Measurements from ENCODE around the gene MACROD2.
A peak's percentile ranks its signal among the peaks of the same experiment; 100 is the strongest.

MACROD2 gene

GRCh38 chr20:15578113-15578512, 1582.8 kb downstream of the MACROD2 start:
- no peak for DNase-seq

GRCh38 chr20:15579688-15580087, 1584.4 kb downstream of the MACROD2 start:
- no peak for DNase-seq

GRCh38 chr20:15582146-15582760, 1586.9 kb downstream of the MACROD2 start:
- no peak for DNase-seq

- DNase-seq: no peak
Measured at GRCh38 chr20:15584507-15584906, 1589.2 kb downstream of the MACROD2 start.

GRCh38 chr20:15593081-15593480, 1597.8 kb downstream of the MACROD2 start:
- DNase-seq: no peak

- DNase-seq: no peak
Measured at GRCh38 chr20:15594158-15594695, 1598.9 kb downstream of the MACROD2 start.

GRCh38 chr20:15596220-15596890, 1601.0 kb downstream of the MACROD2 start:
- no peak for DNase-seq

GRCh38 chr20:15597306-15597705, 1602.0 kb downstream of the MACROD2 start:
- no peak for DNase-seq

- no peak for DNase-seq
Measured at GRCh38 chr20:15599961-15600360, 1604.6 kb downstream of the MACROD2 start.

GRCh38 chr20:15600565-15600964, 1605.2 kb downstream of the MACROD2 start:
- DNase-seq: no peak

- DNase-seq: no peak
Measured at GRCh38 chr20:15603506-15603905, 1608.2 kb downstream of the MACROD2 start.

GRCh38 chr20:15603978-15604805, 1608.9 kb downstream of the MACROD2 start:
- DNase-seq: peak; percentile 59

GRCh38 chr20:15609921-15610320, 1614.6 kb downstream of the MACROD2 start:
- peak; percentile 88 for DNase-seq

GRCh38 chr20:15610787-15611186, 1615.5 kb downstream of the MACROD2 start:
- no peak for DNase-seq

GRCh38 chr20:15611541-15611940, 1616.2 kb downstream of the MACROD2 start:
- no peak for DNase-seq

GRCh38 chr20:15612198-15612597, 1616.9 kb downstream of the MACROD2 start:
- no peak for DNase-seq

- DNase-seq: no peak
Measured at GRCh38 chr20:15612769-15613168, 1617.5 kb downstream of the MACROD2 start.

GRCh38 chr20:15613530-15613929, 1618.2 kb downstream of the MACROD2 start:
- no peak for DNase-seq

- no peak for DNase-seq
Measured at GRCh38 chr20:15616626-15617025, 1621.3 kb downstream of the MACROD2 start.

- DNase-seq: no peak
Measured at GRCh38 chr20:15618110-15618509, 1622.8 kb downstream of the MACROD2 start.

GRCh38 chr20:15618912-15619311, 1623.6 kb downstream of the MACROD2 start:
- peak; percentile 28 for DNase-seq

- peak; percentile 10 for DNase-seq
Measured at GRCh38 chr20:15619341-15619740, 1624.0 kb downstream of the MACROD2 start.

GRCh38 chr20:15619816-15620215, 1624.5 kb downstream of the MACROD2 start:
- no peak for DNase-seq

- peak; percentile 18 for DNase-seq
Measured at GRCh38 chr20:15622368-15622767, 1627.1 kb downstream of the MACROD2 start.

All from MV-4-11 (cell line).